ENCODE results near the gene SULT6B1.

The SULT6B1 gene

GRCh38 chr2:37148325-37148724 is 40.1 kb downstream of the SULT6B1 start:
- no peak for DNase-seq (ENCODE audit: low spot score)

GRCh38 chr2:37146062-37146461 is 42.4 kb downstream of the SULT6B1 start:
- no peak for DNase-seq (ENCODE audit: low spot score)

GRCh38 chr2:37143974-37144373 is 44.5 kb downstream of the SULT6B1 start:
- DNase-seq (ENCODE audit: low spot score) = no peak

- DNase-seq (ENCODE audit: low spot score) = no peak
Measured at GRCh38 chr2:37142546-37142945, 45.9 kb downstream of the SULT6B1 start.

GRCh38 chr2:37132914-37133313 is 55.6 kb downstream of the SULT6B1 start:
- DNase-seq (ENCODE audit: low spot score) = no peak

GRCh38 chr2:37125416-37125815 is 63.1 kb downstream of the SULT6B1 start:
- DNase-seq (ENCODE audit: low spot score) = no peak

- no peak for DNase-seq (ENCODE audit: low spot score)
Measured at GRCh38 chr2:37119157-37119556, 69.3 kb downstream of the SULT6B1 start.
